ENCODE measurements around the gene PPP1R18.
A peak's percentile ranks its signal among the peaks of the same experiment; 100 is the strongest.
"Not testable (repeated sequence)": the region's sequence is repeated elsewhere in the genome, so short reads cannot be mapped to it uniquely, and the experiment has no call there.

The PPP1R18 gene

GRCh38 chr6:30666300-30666699, 20.1 kb downstream of the PPP1R18 start:
- not testable (repeated sequence) for DNase-seq

GRCh38 chr6:30664994-30665767, 21.3 kb downstream of the PPP1R18 start:
- DNase-seq, result no peak

GRCh38 chr6:30657922-30658321, 28.5 kb downstream of the PPP1R18 start:
- not testable (repeated sequence) for DNase-seq

- no peak for DNase-seq
Observed at GRCh38 chr6:30657454-30657853, 29.0 kb downstream of the PPP1R18 start.

GRCh38 chr6:30656513-30656912, 29.9 kb downstream of the PPP1R18 start:
- no peak for DNase-seq

- no peak for DNase-seq
Observed at GRCh38 chr6:30655743-30656094, 30.7 kb downstream of the PPP1R18 start.

GRCh38 chr6:30654798-30655742, 31.4 kb downstream of the PPP1R18 start:
- no peak for DNase-seq

- DNase-seq, result no peak
Observed at GRCh38 chr6:30651143-30651542, 35.3 kb downstream of the PPP1R18 start.

- peak; percentile 47 to 86 (median 72) for DNase-seq
Observed at GRCh38 chr6:30647242-30648116, 39.0 kb downstream of the PPP1R18 start.

- DNase-seq, result peak; percentile 88 to 94 (median 93)
Observed at GRCh38 chr6:30646450-30647241, 39.8 kb downstream of the PPP1R18 start, which contains the start of gene C6orf136. Gene C6orf136 (plus strand): TSS chr6:30647133. CDS start chr6:30647232, 99 bp downstream.

GRCh38 chr6:30645989-30646388, 40.5 kb downstream of the PPP1R18 start:
- DNase-seq, result no peak

- no peak for DNase-seq
Observed at GRCh38 chr6:30644769-30645168, 41.7 kb downstream of the PPP1R18 start.

- DNase-seq, result no peak
Observed at GRCh38 chr6:30643656-30644055, 42.8 kb downstream of the PPP1R18 start.

- no peak for DNase-seq
Observed at GRCh38 chr6:30641048-30641447, 45.4 kb downstream of the PPP1R18 start.

GRCh38 chr6:30640481-30640880, 46.0 kb downstream of the PPP1R18 start:
- DNase-seq, result peak in 1 of 6 experiments; percentile 11

- no peak for DNase-seq
Observed at GRCh38 chr6:30635834-30636233, 50.6 kb downstream of the PPP1R18 start.

- peak; percentile 75 to 89 (median 85) for DNase-seq
Observed at GRCh38 chr6:30626484-30627366, 59.7 kb downstream of the PPP1R18 start, which contains the start of gene ATAT1. Gene ATAT1 (plus strand): TSS chr6:30626874.

Measured in stimulated activated naive CD4-positive, alpha-beta T cell (primary cell).